ENCODE data around the gene ZBTB7C. TPM values are rescaled to one million over a fixed set of nuclear protein-coding genes. Genes with fewer than 3 reads are reported as not detected.

ZBTB7C gene
- total RNA-seq, 1 experiment from 2014 or later, result 0.33 TPM

DNA sequence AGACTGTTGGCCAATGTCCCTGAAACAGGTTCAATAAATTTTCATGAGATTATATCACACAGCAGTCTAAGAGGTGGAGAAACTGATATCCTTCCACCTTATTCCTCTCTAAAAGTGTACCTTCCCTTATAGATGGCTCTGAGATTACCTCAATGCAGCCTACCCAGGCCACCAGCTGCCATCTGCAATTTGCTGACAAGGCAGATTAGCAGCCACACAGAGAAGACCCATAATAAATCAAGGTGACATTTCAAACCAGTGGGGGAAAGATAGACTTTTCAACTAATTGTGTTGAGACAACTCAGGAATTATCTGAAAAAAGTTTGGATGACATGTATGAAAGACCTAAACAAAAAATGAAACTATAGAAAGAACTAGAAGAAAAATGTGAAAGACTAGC, 43.2 kb downstream of the ZBTB7C start:
- no peak overlapping the region for H3K27ac ChIP-seq (ENCODE audit: insufficient read length, low read depth, low read length)
- H3T11ph ChIP-seq (ENCODE audit: low read length), result no peak overlapping the region
- H2AFZ ChIP-seq (ENCODE audit: low read length), result no peak overlapping the region
- H2BK20ac ChIP-seq (ENCODE audit: low read depth, low read length, poor library complexity, severe bottlenecking), result no peak overlapping the region
- H3K23me2 ChIP-seq (ENCODE audit: insufficient read length, low read depth, low read length, poor library complexity, severe bottlenecking), result no peaks in the 10 kb centered on the region
- no peak overlapping the region for H3K4me2 ChIP-seq (ENCODE audit: insufficient read depth, insufficient read length, low read length)
- H4K20me1 ChIP-seq (ENCODE audit: control insufficient read depth, insufficient read depth, insufficient read length), result no peaks in the 10 kb centered on the region
- no peak overlapping the region for H3K23ac ChIP-seq (ENCODE audit: insufficient read length, low read depth, low read length)
- Mint-ChIP-seq H3K27me3 (ENCODE audit: low read depth) (peaks cover 2% of the 10 kb centered on the region; the same call in 1 of the 2 replicates), H3K27ac (no peak overlapping the region), H3K4me3 (no peak overlapping the region), H3K9me3 (peaks cover 8 to 9% of the 10 kb centered on the region in 2 experiments), H3K36me3 (ENCODE audit: insufficient read depth in 1 of 3, low read depth in 3 of 3) (peaks cover 0 to 11% (median 5%) of the 10 kb centered on the region in 3 experiments; a peak in 5 of 7 replicates), H3K4me1 (peaks cover 18 to 19% of the 10 kb centered on the region in 2 experiments)
- no peak overlapping the region for H3K9ac ChIP-seq (ENCODE audit: extremely low read depth, insufficient read length, low read length)
- no peak overlapping the region for H2BK5ac ChIP-seq (ENCODE audit: insufficient read length, low read length)
- no peak overlapping the region for H2BK12ac ChIP-seq (ENCODE audit: insufficient read length, low read depth, low read length)
- no peak overlapping the region for H4K5ac ChIP-seq (ENCODE audit: insufficient read length, low read depth, low read length)
- H4K8ac ChIP-seq (replicated peaks; ENCODE audit: insufficient read length, low read depth, low read length), result no peak overlapping the region
- no peak overlapping the region for H3K4ac ChIP-seq (ENCODE audit: low read depth, low read length)
- no peak overlapping the region for H3K56ac ChIP-seq (ENCODE audit: insufficient read length, low read depth, low read length)
- no peaks in the 10 kb centered on the region for H3K79me1 ChIP-seq (ENCODE audit: insufficient read depth, low read depth, low read length, poor library complexity, severe bottlenecking)
- no peaks in the 10 kb centered on the region for H3K9me3 ChIP-seq (ENCODE audit: control insufficient read depth, low read depth, low read length)
- no peak overlapping the region for H4K91ac ChIP-seq (ENCODE audit: insufficient read length, low read depth, low read length)
- TF ChIP-seq, protein P1, sequence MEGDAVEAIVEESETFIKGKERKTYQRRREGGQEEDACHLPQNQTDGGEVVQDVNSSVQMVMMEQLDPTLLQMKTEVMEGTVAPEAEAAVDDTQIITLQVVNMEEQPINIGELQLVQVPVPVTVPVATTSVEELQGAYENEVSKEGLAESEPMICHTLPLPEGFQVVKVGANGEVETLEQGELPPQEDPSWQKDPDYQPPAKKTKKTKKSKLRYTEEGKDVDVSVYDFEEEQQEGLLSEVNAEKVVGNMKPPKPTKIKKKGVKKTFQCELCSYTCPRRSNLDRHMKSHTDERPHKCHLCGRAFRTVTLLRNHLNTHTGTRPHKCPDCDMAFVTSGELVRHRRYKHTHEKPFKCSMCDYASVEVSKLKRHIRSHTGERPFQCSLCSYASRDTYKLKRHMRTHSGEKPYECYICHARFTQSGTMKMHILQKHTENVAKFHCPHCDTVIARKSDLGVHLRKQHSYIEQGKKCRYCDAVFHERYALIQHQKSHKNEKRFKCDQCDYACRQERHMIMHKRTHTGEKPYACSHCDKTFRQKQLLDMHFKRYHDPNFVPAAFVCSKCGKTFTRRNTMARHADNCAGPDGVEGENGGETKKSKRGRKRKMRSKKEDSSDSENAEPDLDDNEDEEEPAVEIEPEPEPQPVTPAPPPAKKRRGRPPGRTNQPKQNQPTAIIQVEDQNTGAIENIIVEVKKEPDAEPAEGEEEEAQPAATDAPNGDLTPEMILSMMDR (conservative IDR thresholded peaks at IDR 0.05), result no peak
- no peak overlapping the region for H2AK5ac ChIP-seq (ENCODE audit: insufficient read length, low read length)
- no peaks in the 10 kb centered on the region for H3K27me3 ChIP-seq (ENCODE audit: insufficient read depth, low read length)
- H3K4me1 ChIP-seq (ENCODE audit: insufficient read depth, low read length), result peaks cover 5% of the 10 kb centered on the region; the same call in 1 of the 2 replicates
- no peak overlapping the region for H3K14ac ChIP-seq (ENCODE audit: insufficient read depth, low read length)
- no peak overlapping the region for H3K18ac ChIP-seq (ENCODE audit: insufficient read length, low read depth, low read length)
- DNase-seq, result no peak
- H2BK120ac ChIP-seq (ENCODE audit: low read depth, low read length, poor library complexity, severe bottlenecking), result no peak overlapping the region
- no peaks in the 10 kb centered on the region for H3K79me2 ChIP-seq (ENCODE audit: insufficient read depth, low read length)
- no peak overlapping the region for H2BK15ac ChIP-seq (ENCODE audit: low read depth, low read length)

Measured in H9 (cell line).